HL-60 (cell line): ENCODE results near the gene GNAQ.

Source experiments
- DNase-seq, 2 experiments: peaks; one replicate each; pipeline ENCODE4 v3.0.0-alpha.2; 2010 to 2020; ENCODE audit warnings: low read depth in 1 of 2, low spot score in 1 of 2
- H3K27ac ChIP-seq: fragments of 250-450 bp; sonication (Bioruptor Pico); replicated peaks from 2 replicates; pipeline ENCODE4 v1.5.1; 2020; ENCODE audit warnings: mild to moderate bottlenecking, moderate library complexity
- H3K27me3 ChIP-seq: fragments of 250-450 bp; sonication (Bioruptor Pico); 2 replicates; pipeline ENCODE4 v1.5.1; 2021; ENCODE audit warnings: mild to moderate bottlenecking, moderate library complexity; ENCODE audit not compliant: insufficient read depth, poor library complexity, severe bottlenecking
- H3K4me3 ChIP-seq: replicated peaks from 2 replicates; pipeline ENCODE4 v1.5.1; 2011; ENCODE audit warnings: mild to moderate bottlenecking, control low read depth, low read length; ENCODE audit not compliant: insufficient read depth
- GABPA ChIP-seq: IDR thresholded peaks from 2 replicates; pipeline ENCODE4 v1.6.1; 2012; ENCODE audit warnings: low read depth
- POLR2AphosphoS5 ChIP-seq: IDR thresholded peaks from 2 replicates; pipeline ENCODE4 v1.6.1; 2012; ENCODE audit warnings: low read depth
- SPI1 ChIP-seq: IDR thresholded peaks from 2 replicates; pipeline ENCODE4 v1.6.1; 2012; ENCODE audit warnings: low read depth, mild to moderate bottlenecking, borderline replicate concordance
- TF ChIP-seq, protein P1 (sequence below): IDR thresholded peaks from 2 replicates; pipeline ENCODE4 v1.6.1; 2012; ENCODE audit warnings: low read depth; ENCODE audit not compliant: insufficient replicate concordance
- TF ChIP-seq, protein P2 (sequence below): IDR thresholded peaks from one replicate; pipeline ENCODE4 v1.5.1; 2011; ENCODE audit warnings: low read length, control low read depth, inconsistent platforms; ENCODE audit not compliant: insufficient read depth

GNAQ gene

DNA sequence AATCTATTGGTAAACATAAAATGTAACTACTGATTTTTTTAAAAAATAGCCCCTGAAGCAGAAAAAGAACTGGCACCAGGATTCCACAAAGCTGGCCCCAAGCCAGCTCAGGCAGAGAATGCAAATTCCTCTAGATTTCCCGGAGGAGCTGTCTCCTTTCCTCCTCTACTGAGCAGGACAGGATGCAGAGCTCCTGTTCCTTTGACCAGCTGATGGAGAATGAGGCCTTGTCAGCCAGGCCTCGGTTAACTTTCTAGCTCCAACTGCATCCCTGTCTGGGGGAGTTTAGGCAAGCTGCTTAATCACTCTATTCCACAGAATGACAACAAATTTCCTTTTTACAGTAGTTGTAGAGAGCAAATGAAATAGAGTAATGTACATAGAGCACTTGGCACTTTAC is 155.5 kb downstream of the GNAQ start:
- Histone ChIP-seq H3K27ac (no peak overlapping the region), H3K4me3 (no peak overlapping the region), H3K27me3 (no peaks in the 10 kb centered on the region)
- TF ChIP-seq POLR2AphosphoS5: no peak
- TF ChIP-seq, protein P1, sequence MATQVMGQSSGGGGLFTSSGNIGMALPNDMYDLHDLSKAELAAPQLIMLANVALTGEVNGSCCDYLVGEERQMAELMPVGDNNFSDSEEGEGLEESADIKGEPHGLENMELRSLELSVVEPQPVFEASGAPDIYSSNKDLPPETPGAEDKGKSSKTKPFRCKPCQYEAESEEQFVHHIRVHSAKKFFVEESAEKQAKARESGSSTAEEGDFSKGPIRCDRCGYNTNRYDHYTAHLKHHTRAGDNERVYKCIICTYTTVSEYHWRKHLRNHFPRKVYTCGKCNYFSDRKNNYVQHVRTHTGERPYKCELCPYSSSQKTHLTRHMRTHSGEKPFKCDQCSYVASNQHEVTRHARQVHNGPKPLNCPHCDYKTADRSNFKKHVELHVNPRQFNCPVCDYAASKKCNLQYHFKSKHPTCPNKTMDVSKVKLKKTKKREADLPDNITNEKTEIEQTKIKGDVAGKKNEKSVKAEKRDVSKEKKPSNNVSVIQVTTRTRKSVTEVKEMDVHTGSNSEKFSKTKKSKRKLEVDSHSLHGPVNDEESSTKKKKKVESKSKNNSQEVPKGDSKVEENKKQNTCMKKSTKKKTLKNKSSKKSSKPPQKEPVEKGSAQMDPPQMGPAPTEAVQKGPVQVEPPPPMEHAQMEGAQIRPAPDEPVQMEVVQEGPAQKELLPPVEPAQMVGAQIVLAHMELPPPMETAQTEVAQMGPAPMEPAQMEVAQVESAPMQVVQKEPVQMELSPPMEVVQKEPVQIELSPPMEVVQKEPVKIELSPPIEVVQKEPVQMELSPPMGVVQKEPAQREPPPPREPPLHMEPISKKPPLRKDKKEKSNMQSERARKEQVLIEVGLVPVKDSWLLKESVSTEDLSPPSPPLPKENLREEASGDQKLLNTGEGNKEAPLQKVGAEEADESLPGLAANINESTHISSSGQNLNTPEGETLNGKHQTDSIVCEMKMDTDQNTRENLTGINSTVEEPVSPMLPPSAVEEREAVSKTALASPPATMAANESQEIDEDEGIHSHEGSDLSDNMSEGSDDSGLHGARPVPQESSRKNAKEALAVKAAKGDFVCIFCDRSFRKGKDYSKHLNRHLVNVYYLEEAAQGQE: no peak
- no peak for DNase-seq

DNA sequence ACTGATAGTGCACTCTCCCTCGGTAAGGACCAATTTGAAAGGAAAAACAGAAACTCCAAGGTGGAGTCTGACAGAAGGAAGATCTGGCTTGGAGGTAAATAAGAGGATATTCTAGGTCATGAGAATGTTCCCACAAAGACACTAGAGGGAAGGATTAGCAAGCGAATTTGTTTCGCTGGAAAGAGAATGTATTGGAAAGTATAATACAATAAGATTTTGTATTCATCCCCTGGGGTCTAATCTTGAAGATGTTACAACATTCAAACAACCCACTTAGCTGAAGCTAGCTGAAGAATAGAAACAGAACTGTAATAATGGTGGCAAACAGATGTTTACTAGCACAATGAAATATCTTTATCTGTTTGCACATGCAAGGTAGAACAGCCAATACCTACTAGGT is 158.7 kb downstream of the GNAQ start:
- no peak overlapping the region for H3K27ac ChIP-seq

DNA sequence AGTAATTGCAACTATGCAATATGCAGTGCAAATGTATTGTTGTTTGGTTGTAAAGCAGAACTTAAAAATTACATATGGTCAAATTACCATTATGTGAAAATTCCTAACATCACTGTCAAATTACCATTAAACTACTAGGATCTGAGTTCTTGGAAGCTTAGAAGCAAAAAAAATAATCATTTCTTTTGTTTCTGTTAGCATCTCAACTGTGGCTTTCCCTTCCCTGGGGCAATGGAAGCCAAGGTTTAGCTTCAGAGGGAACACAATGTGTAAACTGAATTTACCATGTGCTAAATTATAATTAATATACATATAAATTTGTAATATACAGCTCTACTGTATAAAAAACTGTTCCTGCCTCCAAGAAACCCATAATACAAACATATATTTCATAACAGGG is 159.4 kb downstream of the GNAQ start:
- Histone ChIP-seq H3K27ac (no peak overlapping the region), H3K4me3 (no peak overlapping the region), H3K27me3 (no peaks in the 10 kb centered on the region)
- DNase-seq: no peak
- TF ChIP-seq, protein P1: no peak
- no peak for TF ChIP-seq GABPA
- TF ChIP-seq, protein P2, sequence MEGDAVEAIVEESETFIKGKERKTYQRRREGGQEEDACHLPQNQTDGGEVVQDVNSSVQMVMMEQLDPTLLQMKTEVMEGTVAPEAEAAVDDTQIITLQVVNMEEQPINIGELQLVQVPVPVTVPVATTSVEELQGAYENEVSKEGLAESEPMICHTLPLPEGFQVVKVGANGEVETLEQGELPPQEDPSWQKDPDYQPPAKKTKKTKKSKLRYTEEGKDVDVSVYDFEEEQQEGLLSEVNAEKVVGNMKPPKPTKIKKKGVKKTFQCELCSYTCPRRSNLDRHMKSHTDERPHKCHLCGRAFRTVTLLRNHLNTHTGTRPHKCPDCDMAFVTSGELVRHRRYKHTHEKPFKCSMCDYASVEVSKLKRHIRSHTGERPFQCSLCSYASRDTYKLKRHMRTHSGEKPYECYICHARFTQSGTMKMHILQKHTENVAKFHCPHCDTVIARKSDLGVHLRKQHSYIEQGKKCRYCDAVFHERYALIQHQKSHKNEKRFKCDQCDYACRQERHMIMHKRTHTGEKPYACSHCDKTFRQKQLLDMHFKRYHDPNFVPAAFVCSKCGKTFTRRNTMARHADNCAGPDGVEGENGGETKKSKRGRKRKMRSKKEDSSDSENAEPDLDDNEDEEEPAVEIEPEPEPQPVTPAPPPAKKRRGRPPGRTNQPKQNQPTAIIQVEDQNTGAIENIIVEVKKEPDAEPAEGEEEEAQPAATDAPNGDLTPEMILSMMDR: no peak
- no peak for TF ChIP-seq POLR2AphosphoS5
- TF ChIP-seq SPI1: no peak

More for the DNA sequence above, 158.7 kb downstream of the GNAQ start:
- no peak overlapping the region for H3K4me3 ChIP-seq
- TF ChIP-seq POLR2AphosphoS5: no peak
- TF ChIP-seq, protein P1: no peak
- TF ChIP-seq, protein P2: no peak
- TF ChIP-seq GABPA: no peak
- no peak for TF ChIP-seq SPI1
- DNase-seq: no peak
- H3K27me3 ChIP-seq: no peaks in the 10 kb centered on the region

DNA sequence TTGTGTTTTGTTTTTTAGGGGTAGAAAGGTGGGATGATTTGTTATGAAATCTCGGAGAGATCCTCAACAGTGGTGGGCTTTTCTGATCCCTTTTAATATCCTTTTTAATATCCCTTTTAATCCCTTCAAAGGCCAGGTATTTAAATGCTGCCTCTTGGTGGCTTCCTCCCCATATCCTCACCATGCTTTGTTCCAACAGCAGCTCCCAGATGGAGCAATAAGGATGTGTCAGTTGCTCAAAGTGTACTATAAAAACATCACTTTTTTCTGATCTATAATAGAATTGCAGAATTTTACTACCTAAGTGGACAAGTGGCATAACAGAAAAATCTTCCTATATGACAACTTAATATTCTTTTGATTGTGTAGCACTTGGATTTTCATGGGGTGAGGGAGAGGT is 160.1 kb downstream of the GNAQ start:
- TF ChIP-seq GABPA: no peak
- TF ChIP-seq, protein P2: no peak
- TF ChIP-seq, protein P1: no peak
- no peak for TF ChIP-seq POLR2AphosphoS5
- no peak for TF ChIP-seq SPI1
- Histone ChIP-seq H3K27me3 (no peaks in the 10 kb centered on the region), H3K4me3 (no peak overlapping the region), H3K27ac (no peak overlapping the region)
- no peak for DNase-seq
